ENCODE measurements around the gene HDLBP. TPM values are rescaled to one million over a fixed set of nuclear protein-coding genes. Genes with fewer than 3 reads are reported as not detected.
A peak's percentile ranks its signal among the peaks of the same experiment; 100 is the strongest.

HDLBP gene
- total RNA-seq, 6 donors from 2014 or later: 339 to 691 (median 487) TPM

DNA sequence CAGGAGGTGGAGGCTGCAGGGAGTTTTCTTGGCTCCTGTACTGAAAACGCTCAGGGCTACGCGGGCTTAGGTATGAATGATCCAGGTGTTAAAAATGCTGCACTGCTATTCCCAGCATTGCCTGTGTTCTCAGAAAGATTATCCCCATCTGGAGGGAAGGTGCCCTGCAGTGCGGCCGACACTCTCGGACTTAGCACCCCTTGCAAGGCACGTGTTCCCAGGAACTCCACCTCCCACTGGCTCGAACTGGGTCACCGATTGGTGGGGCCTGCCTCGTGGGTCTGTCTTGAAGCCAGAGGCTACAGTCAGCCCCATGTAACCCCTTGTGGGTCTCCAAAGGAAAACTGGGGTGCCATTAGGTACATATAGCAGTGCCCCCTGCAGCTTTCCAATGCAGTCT is 101.3 kb downstream of the HDLBP start:
- DNase-seq (no peak), ATAC-seq (ENCODE audit: low FRiP score in 2 of 2) (no peak)
- Histone ChIP-seq H3K4me3 (no peak overlapping the region), H3K27me3 (no peaks in the 10 kb centered on the region), H3K36me3 (no peaks in the 10 kb centered on the region), H3K4me1 (peaks cover 4 to 13% (median 10%) of the 10 kb centered on the region in 4 donors), H3K27ac (no peak overlapping the region), H3K9me3 (no peaks in the 10 kb centered on the region)
- WGBS, 2 donors: 73 to 74% methylated on average over 10 of the region's 10 CpGs
- TF ChIP-seq POLR2A (IDR thresholded peaks at IDR 0.05) (no peak), CTCF (IDR thresholded peaks at IDR 0.05) (no peak), EP300 (IDR thresholded peaks at IDR 0.05) (no peak), POLR2AphosphoS5 (IDR thresholded peaks at IDR 0.05) (no peak)

DNA sequence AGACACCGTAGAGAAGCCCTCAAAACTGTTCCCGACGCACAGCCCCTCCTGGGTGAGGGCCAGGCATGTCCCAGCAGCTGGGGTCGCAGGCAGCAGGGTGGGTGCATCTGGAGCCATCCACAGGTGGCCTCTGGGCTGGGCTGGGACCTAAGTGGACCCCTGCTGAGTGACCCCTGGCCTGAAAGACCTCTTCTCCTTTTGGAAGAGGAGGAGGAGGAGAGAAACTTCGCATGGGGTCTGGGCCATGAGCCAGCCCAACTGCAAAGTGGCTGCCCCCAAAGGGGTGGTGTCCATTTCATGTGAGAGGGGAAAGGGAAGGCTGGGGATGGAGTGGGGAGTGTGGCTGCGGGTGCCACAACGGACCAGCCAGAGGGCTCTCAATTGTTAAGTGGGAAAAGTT is 101.9 kb downstream of the HDLBP start:
- Histone ChIP-seq H3K4me1 (peaks cover 0 to 8% (median 4%) of the 10 kb centered on the region in 4 donors), H3K27me3 (no peaks in the 10 kb centered on the region), H3K36me3 (no peaks in the 10 kb centered on the region), H3K9me3 (no peaks in the 10 kb centered on the region), H3K4me3 (no peak overlapping the region), H3K27ac (no peak overlapping the region)
- WGBS, 2 donors: 62 to 71% methylated on average over 3 to 7 of the region's 7 CpGs
- ATAC-seq (ENCODE audit: low FRiP score in 2 of 2) (no peak), DNase-seq (no peak)
- TF ChIP-seq EP300 (IDR thresholded peaks at IDR 0.05): no peak
- TF ChIP-seq POLR2AphosphoS5 (IDR thresholded peaks at IDR 0.05): no peak
- TF ChIP-seq CTCF (IDR thresholded peaks at IDR 0.05): no peak
- no peak for TF ChIP-seq POLR2A (IDR thresholded peaks at IDR 0.05)

- H3K27ac ChIP-seq: no peak overlapping the region
- H3K27me3 ChIP-seq: no peaks in the 10 kb centered on the region
- H3K4me3 ChIP-seq: no peak overlapping the region
- peaks cover 0 to 6% (median 2%) of the 10 kb centered on the region in 4 donors for H3K4me1 ChIP-seq
- H3K9me3 ChIP-seq: no peaks in the 10 kb centered on the region
- ATAC-seq (ENCODE audit: low FRiP score in 2 of 2): no peak
- peak in 1 of 2 donors; percentile 70 for DNase-seq
- WGBS, 2 donors: 83 to 91% methylated on average over 8 to 13 of the region's 13 CpGs
- TF ChIP-seq POLR2AphosphoS5 (IDR thresholded peaks at IDR 0.05) (no peak), EP300 (IDR thresholded peaks at IDR 0.05) (no peak), CTCF (IDR thresholded peaks at IDR 0.05) (no peak), POLR2A (IDR thresholded peaks at IDR 0.05) (no peak)
- H3K36me3 ChIP-seq: no peaks in the 10 kb centered on the region
These were observed 102.4 kb downstream of the HDLBP start for GRCh38 chr2:241213041-241213440.

- ATAC-seq (ENCODE audit: low FRiP score in 2 of 2): no peak
- Histone ChIP-seq H3K27me3 (no peaks in the 10 kb centered on the region), H3K27ac (no peak overlapping the region), H3K9me3 (no peaks in the 10 kb centered on the region), H3K36me3 (no peaks in the 10 kb centered on the region), H3K4me1 (no peaks in the 10 kb centered on the region), H3K4me3 (no peak overlapping the region)
- TF ChIP-seq POLR2AphosphoS5 (IDR thresholded peaks at IDR 0.05) (no peak), EP300 (IDR thresholded peaks at IDR 0.05) (no peak), CTCF (IDR thresholded peaks at IDR 0.05) (no peak), POLR2A (IDR thresholded peaks at IDR 0.05) (no peak)
- DNase-seq: no peak
- WGBS, 2 donors: 3 to 19% methylated on average over 2 of the region's 2 CpGs
These were observed 104.2 kb downstream of the HDLBP start for GRCh38 chr2:241211276-241211675.

DNA sequence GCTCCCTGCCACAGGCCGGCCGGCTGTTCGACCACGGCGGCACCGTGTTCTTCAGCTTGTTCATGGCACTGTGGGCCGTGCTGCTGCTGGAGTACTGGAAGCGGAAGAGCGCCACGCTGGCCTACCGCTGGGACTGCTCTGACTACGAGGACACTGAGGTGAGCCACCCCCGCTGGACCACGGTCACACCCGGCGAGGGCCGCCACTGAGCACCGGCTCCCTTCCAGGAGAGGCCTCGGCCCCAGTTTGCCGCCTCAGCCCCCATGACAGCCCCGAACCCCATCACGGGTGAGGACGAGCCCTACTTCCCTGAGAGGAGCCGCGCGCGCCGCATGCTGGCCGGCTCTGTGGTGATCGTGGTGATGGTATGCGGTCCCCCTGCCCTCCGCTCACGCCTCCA is 106.2 kb downstream of the HDLBP start:
- Histone ChIP-seq H3K4me1 (no peaks in the 10 kb centered on the region), H3K4me3 (no peak overlapping the region), H3K27me3 (no peaks in the 10 kb centered on the region), H3K9me3 (no peaks in the 10 kb centered on the region), H3K27ac (no peak overlapping the region), H3K36me3 (no peaks in the 10 kb centered on the region)
- TF ChIP-seq CTCF (IDR thresholded peaks at IDR 0.05): no peak
- TF ChIP-seq POLR2A (IDR thresholded peaks at IDR 0.05): no peak
- TF ChIP-seq EP300 (IDR thresholded peaks at IDR 0.05): no peak
- no peak for TF ChIP-seq POLR2AphosphoS5 (IDR thresholded peaks at IDR 0.05)
- WGBS, 2 donors: 92 to 95% methylated on average over 14 to 32 of the region's 33 CpGs
- peak in 1 of 2 donors; percentile 82 for DNase-seq
- peak; percentile 11 to 12 for ATAC-seq (ENCODE audit: low FRiP score in 2 of 2)

All from upper lobe of left lung (tissue), 6 donors.